ENCODE results near the gene ZNRF1. TPM values are rescaled to one million over a fixed set of nuclear protein-coding genes. Genes with fewer than 3 reads are reported as not detected.

Gene ZNRF1
- total RNA-seq, 1 experiment from 2014 or later = 16.8 TPM

GRCh38 chr16:75058806-75059205 is 60.0 kb downstream of the ZNRF1 start:
- DNase-seq (ENCODE audit: low read depth) = no peak

GRCh38 chr16:75059411-75059810 is 60.6 kb downstream of the ZNRF1 start:
- no peak for DNase-seq (ENCODE audit: low read depth)

- no peak for DNase-seq (ENCODE audit: low read depth)
Observed at GRCh38 chr16:75060723-75061122, 61.9 kb downstream of the ZNRF1 start.

- DNase-seq (ENCODE audit: low read depth) = no peak
Observed at GRCh38 chr16:75061669-75062068, 62.8 kb downstream of the ZNRF1 start.

- DNase-seq (ENCODE audit: low read depth) = no peak
Observed at GRCh38 chr16:75062135-75062975, 63.5 kb downstream of the ZNRF1 start.

GRCh38 chr16:75062976-75063346 is 64.1 kb downstream of the ZNRF1 start:
- no peak for DNase-seq (ENCODE audit: low read depth)

- DNase-seq (ENCODE audit: low read depth) = no peak
Observed at GRCh38 chr16:75063549-75064088, 64.8 kb downstream of the ZNRF1 start.

- no peak for DNase-seq (ENCODE audit: low read depth)
Observed at GRCh38 chr16:75064403-75065148, 65.8 kb downstream of the ZNRF1 start.

- DNase-seq (ENCODE audit: low read depth) = no peak
Observed at GRCh38 chr16:75065149-75065505, 66.3 kb downstream of the ZNRF1 start.

GRCh38 chr16:75065521-75066149 is 66.8 kb downstream of the ZNRF1 start:
- DNase-seq (ENCODE audit: low read depth) = no peak

GRCh38 chr16:75066861-75067447 is 68.1 kb downstream of the ZNRF1 start:
- DNase-seq (ENCODE audit: low read depth) = no peak

GRCh38 chr16:75068085-75069031 is 69.5 kb downstream of the ZNRF1 start:
- DNase-seq (ENCODE audit: low read depth) = no peak

GRCh38 chr16:75070012-75070841 is 71.4 kb downstream of the ZNRF1 start:
- no peak for DNase-seq (ENCODE audit: low read depth)

GRCh38 chr16:75071621-75072020 is 72.8 kb downstream of the ZNRF1 start:
- DNase-seq (ENCODE audit: low read depth) = no peak

GRCh38 chr16:75072239-75072947 is 73.6 kb downstream of the ZNRF1 start:
- DNase-seq (ENCODE audit: low read depth) = no peak

- no peak for DNase-seq (ENCODE audit: low read depth)
Observed at GRCh38 chr16:75073545-75074303, 74.9 kb downstream of the ZNRF1 start.

GRCh38 chr16:75074304-75074793 is 75.5 kb downstream of the ZNRF1 start:
- DNase-seq (ENCODE audit: low read depth) = no peak

All from LHCN-M2 (cell line).